ENCODE data around the gene SNRNP70. TPM values are rescaled to one million over a fixed set of nuclear protein-coding genes. Genes with fewer than 3 reads are reported as not detected.

The SNRNP70 gene
- total and polyA plus RNA-seq, 2 of the 13 experiments (the other 11 are each of a cell fraction or from before 2014, with no cell fraction given) = 150 to 210 TPM

- TF ChIP-seq, protein P1, sequence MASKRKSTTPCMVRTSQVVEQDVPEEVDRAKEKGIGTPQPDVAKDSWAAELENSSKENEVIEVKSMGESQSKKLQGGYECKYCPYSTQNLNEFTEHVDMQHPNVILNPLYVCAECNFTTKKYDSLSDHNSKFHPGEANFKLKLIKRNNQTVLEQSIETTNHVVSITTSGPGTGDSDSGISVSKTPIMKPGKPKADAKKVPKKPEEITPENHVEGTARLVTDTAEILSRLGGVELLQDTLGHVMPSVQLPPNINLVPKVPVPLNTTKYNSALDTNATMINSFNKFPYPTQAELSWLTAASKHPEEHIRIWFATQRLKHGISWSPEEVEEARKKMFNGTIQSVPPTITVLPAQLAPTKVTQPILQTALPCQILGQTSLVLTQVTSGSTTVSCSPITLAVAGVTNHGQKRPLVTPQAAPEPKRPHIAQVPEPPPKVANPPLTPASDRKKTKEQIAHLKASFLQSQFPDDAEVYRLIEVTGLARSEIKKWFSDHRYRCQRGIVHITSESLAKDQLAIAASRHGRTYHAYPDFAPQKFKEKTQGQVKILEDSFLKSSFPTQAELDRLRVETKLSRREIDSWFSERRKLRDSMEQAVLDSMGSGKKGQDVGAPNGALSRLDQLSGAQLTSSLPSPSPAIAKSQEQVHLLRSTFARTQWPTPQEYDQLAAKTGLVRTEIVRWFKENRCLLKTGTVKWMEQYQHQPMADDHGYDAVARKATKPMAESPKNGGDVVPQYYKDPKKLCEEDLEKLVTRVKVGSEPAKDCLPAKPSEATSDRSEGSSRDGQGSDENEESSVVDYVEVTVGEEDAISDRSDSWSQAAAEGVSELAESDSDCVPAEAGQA (IDR thresholded peaks at IDR 0.05; ENCODE audit: low read depth) = no peak
- TF ChIP-seq, protein P1 (CRISPR knock-in tag; IDR thresholded peaks at IDR 0.05; ENCODE audit: borderline replicate concordance) = no peak
- TF ChIP-seq STAT5B (CRISPR knock-in tag; IDR thresholded peaks at IDR 0.05) (0 out of 2 replicates have a peak, but pooled peaks have one; percentile 7), ELF1 (CRISPR knock-in tag; IDR thresholded peaks at IDR 0.05) (0 out of 2 replicates have a peak, but pooled peaks have one; percentile 11), SALL1 (CRISPR knock-in tag; IDR thresholded peaks at IDR 0.05) (peak; percentile 85), ZNF296 (CRISPR knock-in tag; conservative IDR thresholded peaks at IDR 0.05) (no peak), ZNF253 (CRISPR knock-in tag; IDR thresholded peaks at IDR 0.05; ENCODE audit: borderline replicate concordance) (peak; percentile 84; the same call in 1 of the 2 replicates), NFATC3 (CRISPR knock-in tag; IDR thresholded peaks at IDR 0.05) (0 out of 2 replicates have a peak, but pooled peaks have one; percentile 43), ZNF761 (CRISPR knock-in tag; conservative IDR thresholded peaks at IDR 0.05) (no peak), ZFP1 (CRISPR knock-in tag; IDR thresholded peaks at IDR 0.05) (no peak), TBX2 (CRISPR knock-in tag; IDR thresholded peaks at IDR 0.05; ENCODE audit: borderline replicate concordance) (no peak), AHR (CRISPR knock-in tag; IDR thresholded peaks at IDR 0.05) (0 out of 2 replicates have a peak, but pooled peaks have one; percentile 38), ZNF570 (CRISPR knock-in tag; IDR thresholded peaks at IDR 0.05; ENCODE audit: borderline replicate concordance) (no peak), ZNF230 (CRISPR knock-in tag; IDR thresholded peaks at IDR 0.05) (no peak; the same call in 1 of the 2 replicates), TFE3 (CRISPR knock-in tag; IDR thresholded peaks at IDR 0.05) (0 out of 2 replicates have a peak, but pooled peaks have one; percentile 46), RBM39 (IDR thresholded peaks at IDR 0.05; ENCODE audit: low read depth, low read length, poor library complexity, severe bottlenecking) (no peak), POLR2A (IDR thresholded peaks at IDR 0.05; ENCODE audit: insufficient read depth in 1 of 2, low read depth in 2 of 2, low read length in 2 of 2) (peak; percentile 16 to 69; a peak in 2 of 4 replicates)
- TF ChIP-seq, protein P2, sequence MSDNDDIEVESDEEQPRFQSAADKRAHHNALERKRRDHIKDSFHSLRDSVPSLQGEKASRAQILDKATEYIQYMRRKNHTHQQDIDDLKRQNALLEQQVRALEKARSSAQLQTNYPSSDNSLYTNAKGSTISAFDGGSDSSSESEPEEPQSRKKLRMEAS (IDR thresholded peaks at IDR 0.05) = peak; percentile 78
- TF ChIP-seq, protein P3, sequence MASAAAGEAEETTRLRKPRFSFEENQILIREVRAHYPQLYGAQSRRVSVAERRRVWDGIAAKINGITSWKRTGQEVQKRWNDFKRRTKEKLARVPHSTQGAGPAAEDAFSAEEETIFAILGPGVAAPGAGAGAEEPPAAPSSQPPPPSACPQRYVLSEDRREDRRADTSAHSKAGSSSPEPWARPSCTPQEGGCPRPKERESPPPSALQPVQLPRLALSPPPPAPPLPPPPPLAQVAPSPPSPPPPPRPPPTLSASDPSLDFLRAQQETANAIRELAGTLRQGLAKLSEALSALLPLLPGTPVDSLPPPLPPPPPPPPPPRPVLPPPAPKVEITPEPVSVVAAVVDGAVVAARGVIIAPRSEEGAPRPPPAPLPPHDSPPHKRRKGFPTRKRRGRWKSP (CRISPR knock-in tag; IDR thresholded peaks at IDR 0.05) = 0 out of 2 replicates have a peak, but pooled peaks have one; percentile 46
- TF ChIP-seq, protein P4, sequence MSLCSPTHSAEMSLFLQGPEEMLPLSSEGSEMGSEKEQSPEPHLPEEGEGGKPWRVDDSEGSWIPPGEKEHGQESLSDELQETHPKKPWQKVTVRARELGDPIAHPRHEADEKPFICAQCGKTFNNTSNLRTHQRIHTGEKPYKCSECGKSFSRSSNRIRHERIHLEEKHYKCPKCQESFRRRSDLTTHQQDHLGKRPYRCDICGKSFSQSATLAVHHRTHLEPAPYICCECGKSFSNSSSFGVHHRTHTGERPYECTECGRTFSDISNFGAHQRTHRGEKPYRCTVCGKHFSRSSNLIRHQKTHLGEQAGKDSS (CRISPR knock-in tag; IDR thresholded peaks at IDR 0.05; ENCODE audit: borderline replicate concordance, low read depth) = no peak
Measured at GRCh38 chr19:49113762-49114629, 28.7 kb downstream of the SNRNP70 start, which contains the start of gene LIN7B (continued).
